ENCODE measurements around the gene HS3ST2.
"Not testable (repeated sequence)": the region's sequence is repeated elsewhere in the genome, so short reads cannot be mapped to it uniquely, and the experiment has no call there.

The HS3ST2 gene

GRCh38 chr16:22814711-22815105, 746 bp downstream of the HS3ST2 start:
- DNase-seq, result no peak

- DNase-seq, result no peak
These were observed 1.9 kb downstream of the HS3ST2 start for GRCh38 chr16:22815863-22816262.

GRCh38 chr16:22816475-22816874, 2.5 kb downstream of the HS3ST2 start:
- no peak for DNase-seq

- not testable (repeated sequence) for DNase-seq
These were observed 4.8 kb downstream of the HS3ST2 start for GRCh38 chr16:22818736-22819135.

GRCh38 chr16:22838681-22839080, 24.7 kb downstream of the HS3ST2 start:
- DNase-seq, result no peak

GRCh38 chr16:22842031-22842430, 28.1 kb downstream of the HS3ST2 start:
- not testable (repeated sequence) for DNase-seq

- DNase-seq, result no peak
These were observed 29.2 kb downstream of the HS3ST2 start for GRCh38 chr16:22843122-22843521.

- no peak for DNase-seq
These were observed 29.9 kb downstream of the HS3ST2 start for GRCh38 chr16:22843856-22844255.

- DNase-seq, result no peak
These were observed 30.5 kb downstream of the HS3ST2 start for GRCh38 chr16:22844416-22844815.

- DNase-seq, result no peak
These were observed 33.1 kb downstream of the HS3ST2 start for GRCh38 chr16:22847100-22847499.

- DNase-seq, result no peak
These were observed 33.7 kb downstream of the HS3ST2 start for GRCh38 chr16:22847690-22848089.

- no peak for DNase-seq
These were observed 34.5 kb downstream of the HS3ST2 start for GRCh38 chr16:22848451-22848850.

- no peak for DNase-seq
These were observed 35.6 kb downstream of the HS3ST2 start for GRCh38 chr16:22849517-22849916.

GRCh38 chr16:22855231-22855630, 41.3 kb downstream of the HS3ST2 start:
- no peak for DNase-seq

GRCh38 chr16:22857296-22858025, 43.5 kb downstream of the HS3ST2 start:
- no peak for DNase-seq

- DNase-seq, result no peak
These were observed 46.0 kb downstream of the HS3ST2 start for GRCh38 chr16:22859925-22860324.

- no peak for DNase-seq
These were observed 47.6 kb downstream of the HS3ST2 start for GRCh38 chr16:22861580-22861979.

- no peak for DNase-seq
These were observed 48.1 kb downstream of the HS3ST2 start for GRCh38 chr16:22862046-22862445.

GRCh38 chr16:22864375-22864774, 50.4 kb downstream of the HS3ST2 start:
- no peak for DNase-seq

GRCh38 chr16:22868593-22869224, 54.7 kb downstream of the HS3ST2 start:
- no peak for DNase-seq

GRCh38 chr16:22871861-22872260, 57.9 kb downstream of the HS3ST2 start:
- no peak for DNase-seq

GRCh38 chr16:22874394-22874793, 60.4 kb downstream of the HS3ST2 start:
- DNase-seq, result no peak

- DNase-seq, result no peak
These were observed 65.0 kb downstream of the HS3ST2 start for GRCh38 chr16:22878955-22879354.

- DNase-seq, result no peak
These were observed 65.5 kb downstream of the HS3ST2 start for GRCh38 chr16:22879466-22879865.

- DNase-seq, result no peak
These were observed 69.0 kb downstream of the HS3ST2 start for GRCh38 chr16:22882981-22883380.
